Endothelial cell (in vitro differentiated cells): ENCODE data around the gene AXIN1. TPM values are rescaled to one million over a fixed set of nuclear protein-coding genes. Genes with fewer than 3 reads are reported as not detected.
"Not testable (repeated sequence)": the region's sequence is repeated elsewhere in the genome, so short reads cannot be mapped to it uniquely, and the experiment has no call there.

ENCODE experiments used
- DNase-seq: peaks from one replicate; pipeline ENCODE4 v3.0.0; 2021; ENCODE audit warnings: low spot score
- H3K27ac Mint-ChIP-seq: one replicate; pipeline ENCODE4 v1.8.0; 2021; ENCODE audit warnings: mixed read lengths, inconsistent platforms; ENCODE audit not compliant: unreplicated experiment
- H3K27me3 Mint-ChIP-seq: one replicate; pipeline ENCODE4 v1.8.0; 2021; ENCODE audit warnings: mild to moderate bottlenecking, moderate library complexity, mixed read lengths, inconsistent platforms; ENCODE audit not compliant: unreplicated experiment
- H3K36me3 Mint-ChIP-seq: one replicate; pipeline ENCODE4 v1.8.0; 2021; ENCODE audit warnings: mild to moderate bottlenecking, low read depth, mixed read lengths, inconsistent platforms; ENCODE audit not compliant: unreplicated experiment
- H3K4me1 Mint-ChIP-seq: one replicate; pipeline ENCODE4 v1.8.0; 2021; ENCODE audit warnings: mild to moderate bottlenecking, mixed read lengths, inconsistent platforms; ENCODE audit not compliant: unreplicated experiment
- H3K4me3 Mint-ChIP-seq: one replicate; pipeline ENCODE4 v1.8.0; 2021; ENCODE audit warnings: mild to moderate bottlenecking, mixed read lengths, inconsistent platforms; ENCODE audit not compliant: unreplicated experiment
- H3K9me3 Mint-ChIP-seq: one replicate; pipeline ENCODE4 v1.8.0; 2021; ENCODE audit warnings: mixed read lengths, inconsistent platforms; ENCODE audit not compliant: unreplicated experiment
- total RNA-seq: library from RNA; stranded (reverse); fragmentation: NEBNext Ultra II Directional; extraction: Animal tissue kit (Norgen Biotek cat#: 25700); gene quantifications from one replicate; pipeline ENCODE4 v1.2.1, GENCODE V29; 2021; ENCODE audit not compliant: unreplicated experiment
- TF ChIP-seq, protein P1 (sequence below): fragments of 200-600 bp; sonication (generic); IDR thresholded peaks from one replicate; pipeline ENCODE4 v1.5.0; 2021; ENCODE audit warnings: antibody characterized with exemption; ENCODE audit not compliant: unreplicated experiment

AXIN1 gene
- total RNA-seq, 1 donor from 2014 or later, result 17.5 TPM

DNA sequence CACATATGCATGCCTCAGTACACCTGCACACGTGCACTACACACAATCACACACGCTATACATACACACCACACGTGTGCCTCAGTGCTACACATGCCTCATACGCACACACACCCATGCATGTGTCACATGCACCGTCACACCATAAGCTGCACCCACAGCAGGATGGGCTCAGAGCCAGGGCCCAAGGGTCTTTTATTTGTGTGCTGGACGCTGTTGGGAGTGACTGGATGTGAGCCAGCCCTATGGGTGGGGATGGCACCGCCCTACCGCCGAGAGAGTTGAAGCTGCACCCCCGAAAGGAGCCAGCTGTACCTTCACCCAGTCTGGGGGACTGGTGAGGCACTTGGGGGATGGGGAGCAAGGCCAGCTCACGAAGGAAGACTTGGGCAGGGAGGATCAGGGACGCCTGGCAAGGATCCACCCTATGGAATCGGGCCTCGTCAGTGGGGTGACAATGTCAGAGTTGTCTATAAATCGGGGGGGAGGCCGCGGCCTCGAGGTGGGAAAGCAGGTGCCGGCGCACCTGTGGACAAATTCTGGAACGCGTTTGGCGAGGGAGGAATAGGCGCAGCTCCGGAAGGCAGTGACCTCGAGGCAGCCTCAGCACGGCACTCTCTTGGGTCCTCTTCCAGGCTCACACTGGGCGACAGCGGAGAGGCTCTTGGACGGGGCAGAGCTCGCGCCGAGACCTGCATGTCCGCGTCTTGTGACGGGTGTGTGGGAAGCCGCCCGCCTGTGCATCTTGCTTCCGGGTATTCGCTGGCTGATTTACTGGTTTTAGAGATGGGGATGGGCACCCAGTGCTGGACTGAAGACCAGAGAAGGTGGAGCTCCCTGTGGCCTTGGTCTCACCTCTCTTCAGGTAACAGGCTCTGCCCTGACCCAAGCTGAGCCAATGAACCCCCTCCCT lies 84.1 kb downstream of the AXIN1 start:
- H3K4me1 Mint-ChIP-seq, result no peaks in the 10 kb centered on the region
- no peaks in the 10 kb centered on the region for H3K9me3 Mint-ChIP-seq
- H3K36me3 Mint-ChIP-seq, result peaks cover 8% of the 10 kb centered on the region
- H3K4me3 Mint-ChIP-seq, result no peak overlapping the region
- peaks cover 11% of the 10 kb centered on the region for H3K27me3 Mint-ChIP-seq
- H3K27ac Mint-ChIP-seq, result no peak overlapping the region
- TF ChIP-seq, protein P1, sequence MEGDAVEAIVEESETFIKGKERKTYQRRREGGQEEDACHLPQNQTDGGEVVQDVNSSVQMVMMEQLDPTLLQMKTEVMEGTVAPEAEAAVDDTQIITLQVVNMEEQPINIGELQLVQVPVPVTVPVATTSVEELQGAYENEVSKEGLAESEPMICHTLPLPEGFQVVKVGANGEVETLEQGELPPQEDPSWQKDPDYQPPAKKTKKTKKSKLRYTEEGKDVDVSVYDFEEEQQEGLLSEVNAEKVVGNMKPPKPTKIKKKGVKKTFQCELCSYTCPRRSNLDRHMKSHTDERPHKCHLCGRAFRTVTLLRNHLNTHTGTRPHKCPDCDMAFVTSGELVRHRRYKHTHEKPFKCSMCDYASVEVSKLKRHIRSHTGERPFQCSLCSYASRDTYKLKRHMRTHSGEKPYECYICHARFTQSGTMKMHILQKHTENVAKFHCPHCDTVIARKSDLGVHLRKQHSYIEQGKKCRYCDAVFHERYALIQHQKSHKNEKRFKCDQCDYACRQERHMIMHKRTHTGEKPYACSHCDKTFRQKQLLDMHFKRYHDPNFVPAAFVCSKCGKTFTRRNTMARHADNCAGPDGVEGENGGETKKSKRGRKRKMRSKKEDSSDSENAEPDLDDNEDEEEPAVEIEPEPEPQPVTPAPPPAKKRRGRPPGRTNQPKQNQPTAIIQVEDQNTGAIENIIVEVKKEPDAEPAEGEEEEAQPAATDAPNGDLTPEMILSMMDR, result no peak
- DNase-seq, result no peak

DNA sequence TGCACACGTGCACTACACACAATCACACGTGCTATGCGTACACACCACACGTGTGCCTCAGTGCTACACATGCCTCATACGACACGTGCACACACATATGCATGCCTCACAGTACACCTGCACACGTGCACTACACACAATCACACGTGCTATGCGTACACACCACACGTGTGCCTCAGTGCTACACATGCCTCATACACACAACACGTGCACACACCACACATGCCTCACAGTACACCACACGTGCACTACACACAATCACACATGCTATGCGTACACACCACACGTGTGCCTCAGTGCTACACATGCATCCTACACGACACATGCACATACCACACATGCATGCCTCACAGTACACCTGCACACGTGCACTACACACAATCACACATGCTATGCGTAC lies 85.0 kb downstream of the AXIN1 start:
- H3K36me3 Mint-ChIP-seq, H3K4me3 Mint-ChIP-seq, H3K4me1 Mint-ChIP-seq, H3K27ac Mint-ChIP-seq, DNase-seq, H3K9me3 Mint-ChIP-seq: not testable (repeated sequence)
- peaks cover 11% of the 10 kb centered on the region for H3K27me3 Mint-ChIP-seq

DNA sequence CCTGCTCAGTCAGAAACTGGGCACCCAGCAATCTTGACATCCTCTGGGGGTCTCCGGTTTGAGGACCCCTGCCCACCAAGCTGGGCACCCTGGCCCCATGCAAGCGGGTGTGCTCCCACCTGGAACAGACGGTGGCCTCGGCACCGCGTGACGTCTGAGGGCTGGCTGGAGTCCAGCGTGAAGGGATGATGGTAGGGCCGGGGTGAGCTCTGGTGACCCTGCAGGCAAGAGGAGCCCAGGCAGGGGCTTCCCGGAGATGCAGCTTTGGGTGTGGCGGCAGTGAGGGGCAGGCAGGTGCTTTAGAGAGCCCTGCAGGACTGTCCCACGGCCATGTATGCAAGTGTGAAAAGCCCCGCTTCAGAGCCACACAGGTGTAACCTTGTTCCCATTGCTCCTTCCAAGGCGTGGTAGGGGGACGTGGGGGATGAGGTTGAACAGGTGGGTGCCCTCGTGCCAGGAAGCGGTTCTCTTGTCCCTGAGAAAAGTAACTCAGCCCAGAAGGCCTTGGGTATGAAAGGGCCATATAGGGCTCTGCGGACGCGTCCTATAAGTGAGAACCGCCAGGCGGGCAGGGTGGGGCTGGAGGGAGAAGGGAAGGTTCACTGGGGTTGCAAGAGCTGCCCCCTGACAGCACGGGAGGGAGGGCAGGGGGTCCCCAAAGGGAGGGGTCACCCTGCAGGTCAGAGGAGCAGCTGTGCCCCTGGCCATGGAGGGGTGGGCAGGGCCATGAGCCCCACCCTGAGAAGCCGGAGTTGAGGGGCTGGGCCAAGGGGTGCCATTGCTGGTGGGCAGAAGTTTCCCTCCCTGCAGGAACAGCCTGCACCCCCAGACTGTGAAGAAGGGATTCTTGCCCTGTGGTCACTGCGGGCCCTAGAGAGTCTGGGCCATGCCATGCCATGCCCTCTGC lies 86.0 kb downstream of the AXIN1 start:
- H3K4me1 Mint-ChIP-seq, result no peaks in the 10 kb centered on the region
- TF ChIP-seq, protein P1, result no peak
- H3K9me3 Mint-ChIP-seq, result no peaks in the 10 kb centered on the region
- no peak for DNase-seq
- H3K27me3 Mint-ChIP-seq, result peaks cover 6% of the 10 kb centered on the region
- H3K27ac Mint-ChIP-seq, result no peak overlapping the region
- H3K4me3 Mint-ChIP-seq, result no peak overlapping the region
- H3K36me3 Mint-ChIP-seq, result peaks cover 11% of the 10 kb centered on the region

DNA sequence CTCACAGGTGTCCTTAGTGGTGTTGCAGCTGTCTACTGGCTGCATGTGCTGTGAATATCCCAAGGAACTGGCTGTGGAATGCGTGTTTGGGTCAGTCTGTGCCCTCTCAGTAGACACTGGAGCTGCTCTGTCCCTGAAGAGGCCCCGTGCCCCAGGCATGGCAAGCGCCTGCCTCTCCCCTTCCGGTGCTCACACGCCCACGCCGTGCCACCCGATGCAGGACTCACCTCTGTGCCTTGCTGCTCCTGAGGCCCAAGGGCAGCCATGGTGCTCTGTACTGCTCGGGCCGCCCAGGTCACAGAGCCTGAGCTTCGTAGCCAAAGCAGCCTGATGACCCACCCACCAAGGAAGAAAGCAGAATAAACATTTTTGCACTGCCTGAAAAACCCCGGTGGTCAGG lies 86.8 kb downstream of the AXIN1 start:
- peaks cover 6% of the 10 kb centered on the region for H3K27me3 Mint-ChIP-seq
- H3K4me3 Mint-ChIP-seq, result no peak overlapping the region
- H3K9me3 Mint-ChIP-seq, result no peaks in the 10 kb centered on the region
- peaks cover 16% of the 10 kb centered on the region for H3K36me3 Mint-ChIP-seq
- TF ChIP-seq, protein P1, result no peak
- DNase-seq, result no peak
- no peak overlapping the region for H3K27ac Mint-ChIP-seq
- H3K4me1 Mint-ChIP-seq, result no peaks in the 10 kb centered on the region

DNA sequence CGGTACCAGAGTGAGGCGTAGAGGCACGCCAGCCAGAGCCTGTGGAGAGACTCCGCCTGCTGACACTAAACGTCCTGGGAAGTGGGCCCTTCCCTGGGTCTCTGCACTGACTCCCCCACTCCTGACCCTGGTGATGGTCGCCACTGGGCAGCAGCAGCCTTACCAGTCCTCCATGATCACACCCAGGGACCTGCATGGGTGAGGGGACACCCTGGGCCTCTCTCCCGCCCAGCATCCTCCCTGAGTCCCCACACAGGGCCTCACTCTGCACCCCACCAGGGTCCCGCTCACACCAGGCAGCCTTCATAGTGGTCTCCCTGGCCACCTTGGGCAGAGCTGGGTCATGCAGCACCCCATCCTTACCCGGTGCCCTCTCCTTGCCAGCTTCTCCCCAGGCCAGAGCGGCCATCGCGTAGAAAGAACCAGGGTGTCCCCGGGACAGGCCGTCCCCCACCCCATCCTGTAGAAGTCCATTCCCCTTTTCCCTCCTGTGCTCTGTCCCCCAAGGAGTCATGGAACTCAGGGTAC lies 87.5 kb downstream of the AXIN1 start:
- no peak overlapping the region for H3K4me3 Mint-ChIP-seq
- no peak for DNase-seq
- H3K27me3 Mint-ChIP-seq, result peaks cover 6% of the 10 kb centered on the region
- H3K4me1 Mint-ChIP-seq, result no peaks in the 10 kb centered on the region
- H3K27ac Mint-ChIP-seq, result no peak overlapping the region
- TF ChIP-seq, protein P1, result no peak
- H3K36me3 Mint-ChIP-seq, result peaks cover 20% of the 10 kb centered on the region
- H3K9me3 Mint-ChIP-seq, result no peaks in the 10 kb centered on the region
